HEK293 (cell line): ENCODE data around the gene STK39.
A peak's percentile ranks its signal among the peaks of the same experiment; 100 is the strongest.

Experiments used
- CTCF ChIA-PET: fragments of 350-600 bp; formaldehyde crosslinking; extraction: SDS; loops from one replicate; lab custom pipeline; 2021; ENCODE audit warnings: antibody characterized with exemption; lab: Yijun Ruan, JAX
- POLR2A ChIA-PET: fragments of 300-600 bp; formaldehyde crosslinking; extraction: SDS; loops from one replicate; lab custom pipeline; 2020; ENCODE audit warnings: antibody characterized with exemption, inconsistent platforms; lab: Yijun Ruan, JAX
- H3K27ac ChIP-seq: fragments of 200-500 bp; sonication (Bioruptor generic); 2 replicates; pipeline ENCODE4 v1.5.1; 2014; ENCODE audit warnings: low read depth, low read length, control low read depth, inconsistent platforms; ENCODE audit errors: extremely low read depth
- H3K36me3 ChIP-seq, 2 experiments: fragments of 200-500 bp in 1 of 2; sonication (Bioruptor generic) in 1 of 2; 1 replicate in 1 of 2; 2 replicates in 1 of 2; pipeline ENCODE4 v1.5.1; 2014 to 2017; ENCODE audit warnings: inconsistent platforms in 2 of 2, low read length in 2 of 2; ENCODE audit not compliant: control insufficient read depth in 2 of 2, insufficient read depth in 1 of 2
- H3K4me1 ChIP-seq: fragments of 200-500 bp; sonication (Bioruptor generic); 2 replicates; pipeline ENCODE4 v1.5.1; 2014; ENCODE audit warnings: mild to moderate bottlenecking, low read length, inconsistent platforms; ENCODE audit not compliant: control insufficient read depth, insufficient read depth
- H3K4me3 ChIP-seq: 2 replicates; pipeline ENCODE4 v1.5.1; 2011; ENCODE audit warnings: low read depth, mild to moderate bottlenecking, control low read depth, low read length, moderate library complexity
- H3K9me3 ChIP-seq: fragments of 200-500 bp; sonication (Bioruptor generic); 2 replicates; pipeline ENCODE4 v1.5.1; 2014; ENCODE audit warnings: low read depth, low read length, inconsistent platforms; ENCODE audit not compliant: control insufficient read depth, insufficient read depth
- GLI4 ChIP-seq: fragments of 450-650 bp; formaldehyde crosslinking; IDR thresholded peaks from 2 replicates; pipeline ENCODE4 v1.5.1; 2016; ENCODE audit warnings: missing biosample characterization, missing genetic modification characterization
- MYNN ChIP-seq: fragments of 450-650 bp; formaldehyde crosslinking; IDR thresholded peaks from 2 replicates; pipeline ENCODE4 v1.5.1; 2016; ENCODE audit warnings: missing biosample characterization, missing genetic modification characterization, borderline replicate concordance
- ZBTB1 ChIP-seq: fragments of 450-650 bp; formaldehyde crosslinking; IDR thresholded peaks from 2 replicates; pipeline ENCODE4 v1.5.1; 2016; ENCODE audit warnings: missing biosample characterization, missing genetic modification characterization
- ZBTB7A ChIP-seq: fragments of 450-650 bp; formaldehyde crosslinking; IDR thresholded peaks from 2 replicates; pipeline ENCODE4 v1.5.1; 2016; ENCODE audit warnings: low read depth, missing biosample characterization, missing genetic modification characterization
- ZNF112 ChIP-seq: fragments of 450-650 bp; formaldehyde crosslinking; IDR thresholded peaks from 2 replicates; pipeline ENCODE4 v1.5.0; 2017; ENCODE audit warnings: missing biosample characterization, missing genetic modification characterization
- ZNF19 ChIP-seq: fragments of 450-650 bp; formaldehyde crosslinking; IDR thresholded peaks from 2 replicates; pipeline ENCODE4; 2016; ENCODE audit warnings: missing biosample characterization, missing genetic modification characterization, low read depth
- ZNF274 ChIP-seq, 2 experiments: fragments of 200-500 bp in 1 of 2; fragments of 450-650 bp in 1 of 2; sonication (Bioruptor generic) in 1 of 2; formaldehyde crosslinking in 1 of 2; IDR thresholded peaks; 2 replicates each; pipeline versions ENCODE4 v1.5.1 to v1.6.1; 2014 to 2016; ENCODE audit warnings: borderline replicate concordance in 1 of 2, inconsistent platforms in 1 of 2, low read length in 1 of 2, missing biosample characterization in 1 of 2, missing genetic modification characterization in 1 of 2
- ZNF394 ChIP-seq: fragments of 450-650 bp; formaldehyde crosslinking; IDR thresholded peaks from 2 replicates; pipeline ENCODE4 v1.5.1; 2016; ENCODE audit warnings: missing biosample characterization, missing genetic modification characterization, mild to moderate bottlenecking, moderate library complexity, borderline replicate concordance
- ZNF416 ChIP-seq: fragments of 450-650 bp; formaldehyde crosslinking; IDR thresholded peaks from 2 replicates; pipeline ENCODE4 v1.5.1; 2016; ENCODE audit warnings: missing biosample characterization, missing genetic modification characterization
- ZNF585B ChIP-seq: fragments of 450-650 bp; formaldehyde crosslinking; IDR thresholded peaks from 2 replicates; pipeline ENCODE4 v1.5.1; 2016; ENCODE audit warnings: missing biosample characterization, missing genetic modification characterization
- ZNF624 ChIP-seq: fragments of 450-650 bp; formaldehyde crosslinking; IDR thresholded peaks from 2 replicates; pipeline ENCODE4 v1.5.1; 2017; ENCODE audit warnings: missing biosample characterization, missing genetic modification characterization
- ZNF843 ChIP-seq: fragments of 450-650 bp; formaldehyde crosslinking; IDR thresholded peaks from 2 replicates; pipeline ENCODE4 v1.5.1; 2016; ENCODE audit warnings: missing biosample characterization, missing genetic modification characterization
- ZXDB ChIP-seq: fragments of 450-650 bp; formaldehyde crosslinking; IDR thresholded peaks from 2 replicates; pipeline ENCODE4 v1.5.1; 2016; ENCODE audit warnings: missing biosample characterization, missing genetic modification characterization
- TF ChIP-seq, protein P1 (sequence below): fragments of 450-650 bp; formaldehyde crosslinking; IDR thresholded peaks from 2 replicates; pipeline ENCODE4 v1.5.1; 2016; ENCODE audit warnings: missing biosample characterization, missing genetic modification characterization, low read depth
- TF ChIP-seq, protein P2 (sequence below): fragments of 450-650 bp; formaldehyde crosslinking; IDR thresholded peaks from 2 replicates; pipeline ENCODE4 v1.5.1; 2017; ENCODE audit warnings: missing biosample characterization, missing genetic modification characterization
- TF ChIP-seq, protein P3 (sequence below): fragments of 450-650 bp; formaldehyde crosslinking; IDR thresholded peaks from 2 replicates; pipeline ENCODE4 v1.5.1; 2016; ENCODE audit warnings: missing biosample characterization, missing genetic modification characterization, low read depth
- TF ChIP-seq, protein P4 (sequence below): fragments of 450-650 bp; formaldehyde crosslinking; IDR thresholded peaks from 2 replicates; pipeline ENCODE4 v1.5.1; 2017; ENCODE audit warnings: missing biosample characterization, missing genetic modification characterization
- TF ChIP-seq, protein P5 (sequence below): fragments of 450-650 bp; formaldehyde crosslinking; IDR thresholded peaks from 2 replicates; pipeline ENCODE4 v1.5.1; 2017; ENCODE audit warnings: missing biosample characterization, missing genetic modification characterization

The STK39 gene

DNA sequence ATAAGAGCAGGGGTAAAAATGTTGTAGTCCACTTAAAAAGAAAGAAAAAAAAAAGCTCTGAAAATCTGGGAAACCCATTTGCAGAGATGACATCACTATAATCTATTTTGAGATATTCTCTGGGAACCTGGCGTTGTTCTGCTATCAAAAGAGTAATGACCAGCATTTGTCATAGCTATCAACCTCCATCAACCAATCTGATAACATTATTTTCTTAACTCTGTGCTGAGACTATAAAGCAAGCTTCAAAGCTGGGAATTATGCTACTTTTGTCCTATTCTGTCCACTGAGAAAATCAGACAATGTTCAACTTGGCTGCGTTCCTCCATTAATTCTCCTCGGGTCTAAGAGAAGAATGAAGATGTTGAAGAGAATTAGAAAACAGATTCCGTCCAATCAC lies 107.5 kb downstream of the STK39 start:
- 0 out of 2 replicates have a peak, but pooled peaks cover 2% of the 10 kb centered on the region for H3K4me1 ChIP-seq
- H3K9me3 ChIP-seq, result no peaks in the 10 kb centered on the region
- ChIA-PET POLR2A (no interaction called here), CTCF (no interaction called here)
- H3K4me3 ChIP-seq, result no peak overlapping the region
- peaks cover 0 to 16% of the 10 kb centered on the region in 2 experiments; a peak in 2 of 3 replicates for H3K36me3 ChIP-seq
- no peak overlapping the region for H3K27ac ChIP-seq
- TF ChIP-seq, protein P1, sequence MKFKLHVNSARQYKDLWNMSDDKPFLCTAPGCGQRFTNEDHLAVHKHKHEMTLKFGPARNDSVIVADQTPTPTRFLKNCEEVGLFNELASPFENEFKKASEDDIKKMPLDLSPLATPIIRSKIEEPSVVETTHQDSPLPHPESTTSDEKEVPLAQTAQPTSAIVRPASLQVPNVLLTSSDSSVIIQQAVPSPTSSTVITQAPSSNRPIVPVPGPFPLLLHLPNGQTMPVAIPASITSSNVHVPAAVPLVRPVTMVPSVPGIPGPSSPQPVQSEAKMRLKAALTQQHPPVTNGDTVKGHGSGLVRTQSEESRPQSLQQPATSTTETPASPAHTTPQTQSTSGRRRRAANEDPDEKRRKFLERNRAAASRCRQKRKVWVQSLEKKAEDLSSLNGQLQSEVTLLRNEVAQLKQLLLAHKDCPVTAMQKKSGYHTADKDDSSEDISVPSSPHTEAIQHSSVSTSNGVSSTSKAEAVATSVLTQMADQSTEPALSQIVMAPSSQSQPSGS, result 0 out of 2 replicates have a peak, but pooled peaks have one; percentile 29
- no peak for TF ChIP-seq ZNF19 (tag by site-specific recombination)
- TF ChIP-seq ZBTB7A, result no peak

DNA sequence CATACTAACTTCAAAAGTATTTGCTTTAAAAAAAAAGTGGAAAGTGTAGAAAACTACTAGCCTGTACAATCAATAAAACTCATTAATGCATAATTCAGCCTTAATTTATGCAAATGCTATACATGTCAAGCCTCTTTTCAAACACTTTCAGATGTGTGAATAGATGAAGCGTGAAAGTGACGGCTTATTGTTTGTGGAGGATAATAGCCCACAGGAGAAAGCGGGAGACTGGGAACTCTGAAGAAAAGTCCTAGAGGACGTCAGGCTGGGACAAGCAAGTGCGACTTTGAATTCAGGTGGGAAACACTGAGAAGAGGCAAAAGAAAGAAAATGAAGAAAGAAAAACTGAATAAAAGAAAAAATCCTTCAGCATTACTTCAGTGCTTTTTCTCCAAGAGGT lies 108.5 kb downstream of the STK39 start:
- ChIA-PET CTCF (interaction anchor here (2.4 kb wide), 1 partner anchor 198 kb away, joined by 6 read pairs; no protein-coding TSS in a partner anchor), POLR2A (no interaction called here)
- Histone ChIP-seq H3K36me3 (peaks cover under 1 to 22% of the 10 kb centered on the region in 2 experiments; a peak in 2 of 3 replicates), H3K9me3 (no peaks in the 10 kb centered on the region), H3K4me3 (no peak overlapping the region), H3K27ac (no peak overlapping the region)
- TF ChIP-seq, protein P2, sequence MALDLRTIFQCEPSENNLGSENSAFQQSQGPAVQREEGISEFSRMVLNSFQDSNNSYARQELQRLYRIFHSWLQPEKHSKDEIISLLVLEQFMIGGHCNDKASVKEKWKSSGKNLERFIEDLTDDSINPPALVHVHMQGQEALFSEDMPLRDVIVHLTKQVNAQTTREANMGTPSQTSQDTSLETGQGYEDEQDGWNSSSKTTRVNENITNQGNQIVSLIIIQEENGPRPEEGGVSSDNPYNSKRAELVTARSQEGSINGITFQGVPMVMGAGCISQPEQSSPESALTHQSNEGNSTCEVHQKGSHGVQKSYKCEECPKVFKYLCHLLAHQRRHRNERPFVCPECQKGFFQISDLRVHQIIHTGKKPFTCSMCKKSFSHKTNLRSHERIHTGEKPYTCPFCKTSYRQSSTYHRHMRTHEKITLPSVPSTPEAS (tag by site-specific recombination), result no peak
- TF ChIP-seq MYNN (tag by site-specific recombination) (no peak), ZNF843 (no peak), ZNF394 (tag by site-specific recombination) (no peak), ZXDB (tag by site-specific recombination) (no peak), ZNF585B (tag by site-specific recombination) (no peak), ZBTB1 (tag by site-specific recombination) (no peak), ZNF112 (tag by site-specific recombination) (no peak)
- TF ChIP-seq, protein P3, sequence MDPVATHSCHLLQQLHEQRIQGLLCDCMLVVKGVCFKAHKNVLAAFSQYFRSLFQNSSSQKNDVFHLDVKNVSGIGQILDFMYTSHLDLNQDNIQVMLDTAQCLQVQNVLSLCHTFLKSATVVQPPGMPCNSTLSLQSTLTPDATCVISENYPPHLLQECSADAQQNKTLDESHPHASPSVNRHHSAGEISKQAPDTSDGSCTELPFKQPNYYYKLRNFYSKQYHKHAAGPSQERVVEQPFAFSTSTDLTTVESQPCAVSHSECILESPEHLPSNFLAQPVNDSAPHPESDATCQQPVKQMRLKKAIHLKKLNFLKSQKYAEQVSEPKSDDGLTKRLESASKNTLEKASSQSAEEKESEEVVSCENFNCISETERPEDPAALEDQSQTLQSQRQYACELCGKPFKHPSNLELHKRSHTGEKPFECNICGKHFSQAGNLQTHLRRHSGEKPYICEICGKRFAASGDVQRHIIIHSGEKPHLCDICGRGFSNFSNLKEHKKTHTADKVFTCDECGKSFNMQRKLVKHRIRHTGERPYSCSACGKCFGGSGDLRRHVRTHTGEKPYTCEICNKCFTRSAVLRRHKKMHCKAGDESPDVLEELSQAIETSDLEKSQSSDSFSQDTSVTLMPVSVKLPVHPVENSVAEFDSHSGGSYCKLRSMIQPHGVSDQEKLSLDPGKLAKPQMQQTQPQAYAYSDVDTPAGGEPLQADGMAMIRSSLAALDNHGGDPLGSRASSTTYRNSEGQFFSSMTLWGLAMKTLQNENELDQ (tag by site-specific recombination), result no peak
- TF ChIP-seq, protein P4, sequence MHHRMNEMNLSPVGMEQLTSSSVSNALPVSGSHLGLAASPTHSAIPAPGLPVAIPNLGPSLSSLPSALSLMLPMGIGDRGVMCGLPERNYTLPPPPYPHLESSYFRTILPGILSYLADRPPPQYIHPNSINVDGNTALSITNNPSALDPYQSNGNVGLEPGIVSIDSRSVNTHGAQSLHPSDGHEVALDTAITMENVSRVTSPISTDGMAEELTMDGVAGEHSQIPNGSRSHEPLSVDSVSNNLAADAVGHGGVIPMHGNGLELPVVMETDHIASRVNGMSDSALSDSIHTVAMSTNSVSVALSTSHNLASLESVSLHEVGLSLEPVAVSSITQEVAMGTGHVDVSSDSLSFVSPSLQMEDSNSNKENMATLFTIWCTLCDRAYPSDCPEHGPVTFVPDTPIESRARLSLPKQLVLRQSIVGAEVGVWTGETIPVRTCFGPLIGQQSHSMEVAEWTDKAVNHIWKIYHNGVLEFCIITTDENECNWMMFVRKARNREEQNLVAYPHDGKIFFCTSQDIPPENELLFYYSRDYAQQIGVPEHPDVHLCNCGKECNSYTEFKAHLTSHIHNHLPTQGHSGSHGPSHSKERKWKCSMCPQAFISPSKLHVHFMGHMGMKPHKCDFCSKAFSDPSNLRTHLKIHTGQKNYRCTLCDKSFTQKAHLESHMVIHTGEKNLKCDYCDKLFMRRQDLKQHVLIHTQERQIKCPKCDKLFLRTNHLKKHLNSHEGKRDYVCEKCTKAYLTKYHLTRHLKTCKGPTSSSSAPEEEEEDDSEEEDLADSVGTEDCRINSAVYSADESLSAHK (tag by site-specific recombination), result no peak
- TF ChIP-seq, all 188 proteins: peak for 0
- H3K4me1 ChIP-seq, result 0 out of 2 replicates have a peak, but pooled peaks cover 2% of the 10 kb centered on the region

DNA sequence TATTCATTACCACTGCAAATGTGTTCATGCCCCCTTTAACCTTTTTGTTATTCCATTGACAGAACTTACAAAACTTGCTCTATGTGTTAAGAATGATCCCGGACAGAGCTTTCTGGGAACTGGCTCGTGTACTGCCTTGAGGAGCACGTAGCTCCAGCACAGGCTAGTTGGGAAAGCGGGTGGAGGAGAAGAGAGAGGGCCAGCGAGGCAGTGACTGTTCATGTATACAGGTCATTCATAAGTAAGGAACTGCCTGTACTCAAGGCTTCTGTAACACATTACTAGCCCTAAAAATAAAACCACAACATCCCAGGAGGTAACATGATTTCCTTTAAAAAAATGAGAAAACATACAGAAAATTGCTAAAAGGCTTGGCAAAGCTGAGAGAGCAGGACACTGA lies 109.0 kb downstream of the STK39 start:
- ChIA-PET POLR2A (no interaction called here), CTCF (interaction anchor here (0.6 to 2.4 kb wide), 3 partner anchors 10 to 981 kb away, joined by 3 to 6 read pairs (median 4); no protein-coding TSS in a partner anchor)
- H3K36me3 ChIP-seq, result peaks cover 5 to 22% of the 10 kb centered on the region in 2 experiments
- TF ChIP-seq, protein P5, sequence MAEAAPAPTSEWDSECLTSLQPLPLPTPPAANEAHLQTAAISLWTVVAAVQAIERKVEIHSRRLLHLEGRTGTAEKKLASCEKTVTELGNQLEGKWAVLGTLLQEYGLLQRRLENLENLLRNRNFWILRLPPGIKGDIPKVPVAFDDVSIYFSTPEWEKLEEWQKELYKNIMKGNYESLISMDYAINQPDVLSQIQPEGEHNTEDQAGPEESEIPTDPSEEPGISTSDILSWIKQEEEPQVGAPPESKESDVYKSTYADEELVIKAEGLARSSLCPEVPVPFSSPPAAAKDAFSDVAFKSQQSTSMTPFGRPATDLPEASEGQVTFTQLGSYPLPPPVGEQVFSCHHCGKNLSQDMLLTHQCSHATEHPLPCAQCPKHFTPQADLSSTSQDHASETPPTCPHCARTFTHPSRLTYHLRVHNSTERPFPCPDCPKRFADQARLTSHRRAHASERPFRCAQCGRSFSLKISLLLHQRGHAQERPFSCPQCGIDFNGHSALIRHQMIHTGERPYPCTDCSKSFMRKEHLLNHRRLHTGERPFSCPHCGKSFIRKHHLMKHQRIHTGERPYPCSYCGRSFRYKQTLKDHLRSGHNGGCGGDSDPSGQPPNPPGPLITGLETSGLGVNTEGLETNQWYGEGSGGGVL, result no peak
- no peak for TF ChIP-seq GLI4
- TF ChIP-seq ZNF274 (IDR thresholded peaks at IDR 0.05; ENCODE audit: low read length), result no peak
- TF ChIP-seq ZNF274 (tag by site-specific recombination; IDR thresholded peaks at IDR 0.05; ENCODE audit: borderline replicate concordance), result no peak
- TF ChIP-seq ZNF624 (tag by site-specific recombination), result no peak
- no peak for TF ChIP-seq ZXDB (tag by site-specific recombination)
- TF ChIP-seq ZNF416 (tag by site-specific recombination), result no peak

More for the DNA sequence above, 109.0 kb downstream of the STK39 start:
- Histone ChIP-seq H3K27ac (no peak overlapping the region), H3K4me1 (0 out of 2 replicates have a peak, but pooled peaks cover 2% of the 10 kb centered on the region), H3K9me3 (no peaks in the 10 kb centered on the region), H3K4me3 (no peak overlapping the region)
